Ishikawa (cell line): ENCODE results near the gene RNF112.

ENCODE experiments used
- CEBPB ChIP-seq: IDR thresholded peaks from 2 replicates; pipeline ENCODE4 v1.6.1; 2012
- CREB1 ChIP-seq: IDR thresholded peaks from 2 replicates; pipeline ENCODE4 v1.6.1; 2012; ENCODE audit warnings: low read depth
- EGR1 ChIP-seq: IDR thresholded peaks from 2 replicates; pipeline ENCODE4 v1.6.1; 2012
- EP300 ChIP-seq: IDR thresholded peaks from 2 replicates; pipeline ENCODE4 v1.6.1; 2012; ENCODE audit warnings: borderline replicate concordance
- FOXM1 ChIP-seq: IDR thresholded peaks from 2 replicates; pipeline ENCODE4 v1.6.1; 2012; ENCODE audit warnings: low read depth, borderline replicate concordance
- MAX ChIP-seq: IDR thresholded peaks from 2 replicates; pipeline ENCODE4 v1.6.1; 2012
- NFIC ChIP-seq: IDR thresholded peaks from 2 replicates; pipeline ENCODE4 v1.6.1; 2012
- RAD21 ChIP-seq: IDR thresholded peaks from 2 replicates; pipeline ENCODE4 v1.6.1; 2012; ENCODE audit warnings: low read depth
- REST ChIP-seq: IDR thresholded peaks from 2 replicates; pipeline ENCODE4 v1.6.1; 2012; ENCODE audit warnings: low read depth, mild to moderate bottlenecking
- TAF1 ChIP-seq: IDR thresholded peaks from 2 replicates; pipeline ENCODE4 v1.6.1; 2012; ENCODE audit warnings: low read depth, mild to moderate bottlenecking
- TCF12 ChIP-seq: IDR thresholded peaks from 2 replicates; pipeline ENCODE4 v1.6.1; 2012; ENCODE audit warnings: low read depth
- TEAD4 ChIP-seq: IDR thresholded peaks from 2 replicates; pipeline ENCODE4 v1.6.1; 2012
- USF1 ChIP-seq: IDR thresholded peaks from 2 replicates; pipeline ENCODE4 v1.6.1; 2012
- YY1 ChIP-seq: IDR thresholded peaks from 2 replicates; pipeline ENCODE4 v1.6.1; 2012; ENCODE audit warnings: low read depth
- ZBTB7A ChIP-seq: IDR thresholded peaks from 2 replicates; pipeline ENCODE4 v1.6.1; 2012; ENCODE audit warnings: low read depth

The RNF112 gene

GRCh38 chr17:19402171-19402570 is 8.9 kb upstream of the RNF112 start:
- TF ChIP-seq RAD21, result no peak
- no peak for TF ChIP-seq ZBTB7A
- no peak for TF ChIP-seq MAX
- TF ChIP-seq REST, result no peak
- TF ChIP-seq TEAD4, result no peak
- TF ChIP-seq CEBPB, result no peak
- no peak for TF ChIP-seq TCF12
- no peak for TF ChIP-seq YY1
- no peak for TF ChIP-seq FOXM1
- TF ChIP-seq NFIC, result no peak
- TF ChIP-seq TAF1, result no peak
- no peak for TF ChIP-seq CREB1

- TF ChIP-seq TCF12 (no peak), TAF1 (no peak), EP300 (no peak), ZBTB7A (no peak), MAX (no peak), EGR1 (no peak), CREB1 (no peak), REST (no peak), TEAD4 (no peak), CEBPB (no peak), NFIC (no peak), RAD21 (no peak), USF1 (no peak), FOXM1 (no peak)
Observed at GRCh38 chr17:19403021-19403420, 8.0 kb upstream of the RNF112 start.

GRCh38 chr17:19404264-19404663 is 6.8 kb upstream of the RNF112 start:
- TF ChIP-seq TCF12 (no peak), CEBPB (no peak), YY1 (no peak), REST (no peak), RAD21 (no peak), USF1 (no peak), CREB1 (no peak), TEAD4 (no peak), MAX (no peak), FOXM1 (no peak), TAF1 (no peak), EP300 (no peak), ZBTB7A (no peak), EGR1 (no peak), NFIC (no peak)

- TF ChIP-seq CREB1 (no peak), TEAD4 (no peak), REST (no peak), TCF12 (no peak), FOXM1 (no peak)
Observed at GRCh38 chr17:19405114-19405513, 5.9 kb upstream of the RNF112 start.
